ENCODE data around the gene TREML4.
"Not testable (repeated sequence)": the region's sequence is repeated elsewhere in the genome, so short reads cannot be mapped to it uniquely, and the experiment has no call there.

TREML4 gene

GRCh38 chr6:41228096-41228495 lies at the start of gene TREML4:
Gene TREML4, plus strand, starts transcription at chr6:41228349. Its CDS starts 79 bp downstream, at chr6:41228428.
- DNase-seq: no peak

GRCh38 chr6:41179163-41179562 lies 49.0 kb upstream of the TREML4 start:
- no peak for DNase-seq

- no peak for DNase-seq
Observed at GRCh38 chr6:41181566-41181965, 46.6 kb upstream of the TREML4 start.

GRCh38 chr6:41182069-41183034 lies 45.8 kb upstream of the TREML4 start:
- peak; percentile 29 to 38 for DNase-seq

GRCh38 chr6:41184761-41185160 lies 43.4 kb upstream of the TREML4 start:
- no peak for DNase-seq

GRCh38 chr6:41186031-41186562 lies 42.1 kb upstream of the TREML4 start:
- no peak for DNase-seq

- no peak for DNase-seq
Observed at GRCh38 chr6:41187924-41188886, 39.9 kb upstream of the TREML4 start.

GRCh38 chr6:41189046-41189445 lies 39.1 kb upstream of the TREML4 start:
- not testable (repeated sequence) for DNase-seq

- no peak for DNase-seq
Observed at GRCh38 chr6:41189967-41190366, 38.2 kb upstream of the TREML4 start.

- no peak for DNase-seq
Observed at GRCh38 chr6:41190791-41191190, 37.4 kb upstream of the TREML4 start.

GRCh38 chr6:41191569-41191968 lies 36.6 kb upstream of the TREML4 start:
- peak in 1 of 2 experiments; percentile 25 for DNase-seq

- DNase-seq: no peak
Observed at GRCh38 chr6:41193171-41193734, 34.9 kb upstream of the TREML4 start.

GRCh38 chr6:41193884-41194283 lies 34.3 kb upstream of the TREML4 start:
- no peak for DNase-seq

- no peak for DNase-seq
Observed at GRCh38 chr6:41194386-41194785, 33.8 kb upstream of the TREML4 start.

GRCh38 chr6:41197234-41197633 lies 30.9 kb upstream of the TREML4 start:
- DNase-seq: no peak

GRCh38 chr6:41199552-41200246 lies 28.4 kb upstream of the TREML4 start:
- DNase-seq: no peak

GRCh38 chr6:41200296-41200900 lies 27.8 kb upstream of the TREML4 start:
- DNase-seq: peak; percentile 25 to 28

- peak; percentile 19 to 23 for DNase-seq
Observed at GRCh38 chr6:41200901-41201763, 27.0 kb upstream of the TREML4 start, which contains the start of gene TREML2. Gene TREML2, minus strand, starts transcription at chr6:41201149. Its CDS starts 141 bp downstream, at chr6:41201008.

- no peak for DNase-seq
Observed at GRCh38 chr6:41201764-41202173, 26.4 kb upstream of the TREML4 start.

- no peak for DNase-seq
Observed at GRCh38 chr6:41204156-41204555, 24.0 kb upstream of the TREML4 start.

All from activated CD4-positive, alpha-beta T cell treated with anti-CD3 and anti-CD28 coated beads, Interleukin-2, amount 50 U/mL, for 4 hours (primary cell).